Panc1 (cell line): ENCODE data around the gene LRRC43. TPM values are rescaled to one million over a fixed set of nuclear protein-coding genes. Genes with fewer than 3 reads are reported as not detected.

Source experiments
- ATAC-seq: fragments of 200-7000 bp; cut with Tn5 transposase; 2 replicates; pipeline ENCODE4 v1.9.1; 2020; ENCODE audit warnings: mild to moderate bottlenecking, moderate library complexity
- BruUV-seq: library from RNA; stranded (reverse); fragments of 400-500 nt; replicated peaks from 2 replicates; lab custom pipeline; 2021; lab: Mats Ljungman, UMichigan
- CTCF ChIA-PET: fragments of 300-600 bp; sonication (Branson Sonifier 250); formaldehyde crosslinking; loops from one replicate; lab custom pipeline; 2022; ENCODE audit warnings: antibody characterized with exemption; lab: Charles Lee
- POLR2A ChIA-PET: fragments of 300-600 bp; sonication (Branson Sonifier 250); formaldehyde crosslinking; loops from one replicate; lab custom pipeline; 2022; ENCODE audit warnings: antibody characterized with exemption; lab: Charles Lee
- DNase-seq: peaks from one replicate; pipeline ENCODE4 v3.0.0-alpha.2; 2010; ENCODE audit warnings: low read depth, low spot score
- H3K27ac ChIP-seq: 2 replicates; pipeline ENCODE4 v1.5.1; 2011; ENCODE audit warnings: mild to moderate bottlenecking, low read length, inconsistent platforms
- H3K27me3 ChIP-seq: fragments of 200-500 bp; sonication (Bioruptor generic); 2 replicates; pipeline ENCODE4 v1.6.0; 2014; ENCODE audit warnings: low read length, inconsistent platforms; ENCODE audit not compliant: control insufficient read depth, insufficient read depth
- H3K36me3 ChIP-seq: fragments of 200-500 bp; sonication (Bioruptor generic); 2 replicates; pipeline ENCODE4 v1.5.1; 2014; ENCODE audit warnings: inconsistent platforms, mild to moderate bottlenecking, low read length, moderate library complexity; ENCODE audit not compliant: control insufficient read depth, insufficient read depth
- H3K4me1 ChIP-seq: 2 replicates; pipeline ENCODE4 v1.5.1; 2011; ENCODE audit warnings: inconsistent platforms, mild to moderate bottlenecking, low read length, moderate library complexity; ENCODE audit not compliant: control insufficient read depth, insufficient read depth
- H3K4me3 ChIP-seq, 2 experiments: 2 replicates each; pipeline ENCODE4 v1.5.1; 2011 to 2012; ENCODE audit warnings: low read depth in 2 of 2, low read length in 2 of 2, mild to moderate bottlenecking in 2 of 2, inconsistent platforms in 1 of 2, moderate library complexity in 1 of 2
- H3K9me3 ChIP-seq: fragments of 200-500 bp; sonication (Bioruptor generic); 2 replicates; pipeline ENCODE4 v1.5.1; 2014; ENCODE audit warnings: low read depth, mild to moderate bottlenecking, inconsistent platforms, low read length, moderate library complexity; ENCODE audit not compliant: control insufficient read depth, insufficient read depth
- POLR2AphosphoS5 ChIP-seq: IDR thresholded peaks from 2 replicates; pipeline ENCODE4 v1.6.1; 2012; ENCODE audit warnings: mild to moderate bottlenecking, low read depth, low read length, moderate library complexity
- REST ChIP-seq, 2 experiments: IDR thresholded peaks; 2 replicates each; pipeline ENCODE4 v1.6.1; 2011 to 2012; ENCODE audit warnings: low read depth in 2 of 2, control low read depth in 1 of 2, low read length in 1 of 2, mild to moderate bottlenecking in 1 of 2, moderate library complexity in 1 of 2; ENCODE audit not compliant: insufficient read depth in 1 of 2
- SIN3A ChIP-seq: IDR thresholded peaks from 2 replicates; pipeline ENCODE4 v1.6.1; 2012; ENCODE audit warnings: low read depth, mild to moderate bottlenecking, low read length, moderate library complexity, borderline replicate concordance; ENCODE audit not compliant: insufficient read depth
- TCF7L2 ChIP-seq: IDR thresholded peaks from 2 replicates; pipeline ENCODE4 v1.6.1; 2011; ENCODE audit warnings: mild to moderate bottlenecking, low read depth, low read length, inconsistent platforms
- in situ Hi-C: cut with HindIII; loops from 2 replicates; pipeline ENCODE4 v1.10.0; 2016; ENCODE audit warnings: low sequenced_read_pairs, low pct_unique_long_range_greater_than_20kb
- intact Hi-C: fragments of 100-400 bp; cut with micrococcal nuclease; formaldehyde crosslinking; loops from one replicate; pipeline ENCODE4 v1.10.0; 2022; ENCODE audit not compliant: unreplicated experiment
- total RNA-seq: library from RNA; stranded (reverse); gene quantifications from one replicate; pipeline ENCODE4 v1.2.1, GENCODE V29; 2021; ENCODE audit not compliant: unreplicated experiment
- TF ChIP-seq, protein P1 (sequence below): fragments of 450-650 bp; IDR thresholded peaks from 2 replicates; pipeline ENCODE4 v1.5.1; 2017; ENCODE audit warnings: mild to moderate bottlenecking

LRRC43 gene
- total RNA-seq, 1 experiment from 2014 or later = 1.5 TPM

- in situ Hi-C loops (no loop called here), intact Hi-C loops (loop anchor here (10.0 kb wide), 1 partner anchor 130 kb away; no protein-coding TSS in a partner anchor)
- no peak overlapping the region for H3K4me3 ChIP-seq
- no peaks in the 10 kb centered on the region for H3K27me3 ChIP-seq
- no peak for ATAC-seq
- H3K36me3 ChIP-seq = no peaks in the 10 kb centered on the region
- CTCF ChIA-PET = no interaction called here
- POLR2A ChIA-PET = no interaction called here
- no peak for DNase-seq
- BruUV-seq = no TSS peak
- no peak overlapping the region for H3K27ac ChIP-seq
- H3K4me1 ChIP-seq = no peaks in the 10 kb centered on the region
- TF ChIP-seq POLR2AphosphoS5 = no peak
- no peak for TF ChIP-seq SIN3A
- no peak for TF ChIP-seq REST (IDR thresholded peaks at IDR 0.05; ENCODE audit: insufficient read depth in 1 of 2, low read depth in 2 of 2, low read length in 1 of 2)
- no peak for TF ChIP-seq TCF7L2
- TF ChIP-seq, protein P1, sequence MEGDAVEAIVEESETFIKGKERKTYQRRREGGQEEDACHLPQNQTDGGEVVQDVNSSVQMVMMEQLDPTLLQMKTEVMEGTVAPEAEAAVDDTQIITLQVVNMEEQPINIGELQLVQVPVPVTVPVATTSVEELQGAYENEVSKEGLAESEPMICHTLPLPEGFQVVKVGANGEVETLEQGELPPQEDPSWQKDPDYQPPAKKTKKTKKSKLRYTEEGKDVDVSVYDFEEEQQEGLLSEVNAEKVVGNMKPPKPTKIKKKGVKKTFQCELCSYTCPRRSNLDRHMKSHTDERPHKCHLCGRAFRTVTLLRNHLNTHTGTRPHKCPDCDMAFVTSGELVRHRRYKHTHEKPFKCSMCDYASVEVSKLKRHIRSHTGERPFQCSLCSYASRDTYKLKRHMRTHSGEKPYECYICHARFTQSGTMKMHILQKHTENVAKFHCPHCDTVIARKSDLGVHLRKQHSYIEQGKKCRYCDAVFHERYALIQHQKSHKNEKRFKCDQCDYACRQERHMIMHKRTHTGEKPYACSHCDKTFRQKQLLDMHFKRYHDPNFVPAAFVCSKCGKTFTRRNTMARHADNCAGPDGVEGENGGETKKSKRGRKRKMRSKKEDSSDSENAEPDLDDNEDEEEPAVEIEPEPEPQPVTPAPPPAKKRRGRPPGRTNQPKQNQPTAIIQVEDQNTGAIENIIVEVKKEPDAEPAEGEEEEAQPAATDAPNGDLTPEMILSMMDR = no peak
- H3K9me3 ChIP-seq = no peaks in the 10 kb centered on the region
These were observed 2.2 kb downstream of the LRRC43 start for GRCh38 chr12:122185079-122185478.

GRCh38 chr12:122185494-122186082 is 2.7 kb downstream of the LRRC43 start:
- Histone ChIP-seq H3K36me3 (no peaks in the 10 kb centered on the region), H3K9me3 (no peaks in the 10 kb centered on the region), H3K27me3 (no peaks in the 10 kb centered on the region), H3K4me1 (no peaks in the 10 kb centered on the region), H3K4me3 (no peak overlapping the region), H3K27ac (no peak overlapping the region)
- no peak for TF ChIP-seq REST (IDR thresholded peaks at IDR 0.05; ENCODE audit: insufficient read depth in 1 of 2, low read depth in 2 of 2, low read length in 1 of 2)
- TF ChIP-seq POLR2AphosphoS5 = no peak
- TF ChIP-seq TCF7L2 = no peak
- TF ChIP-seq, protein P1 = no peak
- no peak for TF ChIP-seq SIN3A
- no peak for ATAC-seq
- DNase-seq = no peak
- BruUV-seq = no TSS peak
- ChIA-PET CTCF (no interaction called here), POLR2A (no interaction called here)
- intact Hi-C loops (loop anchor here (10.0 kb wide), 1 partner anchor 131 kb away; no protein-coding TSS in a partner anchor), in situ Hi-C loops (no loop called here)
